Nephron (organoid): ENCODE measurements around the gene AMER2.

Source experiments
- H3K27ac Mint-ChIP-seq, 3 experiments: 2 replicates each; pipeline ENCODE4 v1.8.0; 2020; ENCODE audit warnings: mixed read lengths in 3 of 3, mild to moderate bottlenecking in 2 of 3, moderate library complexity in 1 of 3
- H3K27me3 Mint-ChIP-seq: 2 replicates; pipeline ENCODE4 v1.8.0; 2021; ENCODE audit warnings: low read depth, mild to moderate bottlenecking, moderate library complexity, mixed read lengths
- H3K36me3 Mint-ChIP-seq: 2 replicates; pipeline ENCODE4 v1.8.0; 2020; ENCODE audit warnings: low read depth, mixed read lengths
- H3K4me1 Mint-ChIP-seq: 2 replicates; pipeline ENCODE4 v1.8.0; 2020; ENCODE audit warnings: mixed read lengths
- H3K4me3 Mint-ChIP-seq, 3 experiments: 2 replicates each; pipeline ENCODE4 v1.8.0; 2020; ENCODE audit warnings: mild to moderate bottlenecking in 3 of 3, mixed read lengths in 3 of 3, moderate library complexity in 2 of 3
- H3K9me3 Mint-ChIP-seq: 2 replicates; pipeline ENCODE4 v1.8.0; 2020; ENCODE audit warnings: mixed read lengths
- CTCF ChIP-seq, 3 experiments: fragments of 200-600 bp; sonication (generic); IDR thresholded peaks; one replicate each; pipeline ENCODE4 v1.5.0; 2021; ENCODE audit warnings: antibody characterized with exemption in 3 of 3; ENCODE audit not compliant: unreplicated experiment in 3 of 3

The AMER2 gene

GRCh38 chr13:25171517-25172302 lies at the start of gene AMER2:
Gene AMER2 (minus strand): TSS chr13:25172288. CDS start chr13:25171619, 669 bp downstream.
- no peaks in the 10 kb centered on the region for H3K9me3 Mint-ChIP-seq
- H3K4me1 Mint-ChIP-seq, result peaks cover 6% of the 10 kb centered on the region
- no peaks in the 10 kb centered on the region for H3K36me3 Mint-ChIP-seq
- peak within 1 kb of the TSS; percentile 84 to 90 (median 86) for H3K4me3 Mint-ChIP-seq
- no peak for TF ChIP-seq CTCF (IDR thresholded peaks at IDR 0.05; ENCODE audit: unreplicated experiment in 3 of 3)
- H3K27ac Mint-ChIP-seq, result no peak within 1 kb of the TSS
- peaks cover 91% of the 10 kb centered on the region for H3K27me3 Mint-ChIP-seq

- no peaks in the 10 kb centered on the region for H3K27me3 Mint-ChIP-seq
- H3K9me3 Mint-ChIP-seq, result no peaks in the 10 kb centered on the region
- peaks cover 7% of the 10 kb centered on the region for H3K4me1 Mint-ChIP-seq
- no peak overlapping the region for H3K4me3 Mint-ChIP-seq
- H3K36me3 Mint-ChIP-seq, result no peaks in the 10 kb centered on the region
- no peak overlapping the region for H3K27ac Mint-ChIP-seq
- TF ChIP-seq CTCF (IDR thresholded peaks at IDR 0.05; ENCODE audit: unreplicated experiment in 3 of 3), result no peak
These were observed 45.9 kb upstream of the AMER2 start for GRCh38 chr13:25218019-25218418.

- Mint-ChIP-seq H3K4me3 (no peak overlapping the region), H3K27ac (no peak overlapping the region), H3K9me3 (no peaks in the 10 kb centered on the region), H3K27me3 (no peaks in the 10 kb centered on the region), H3K36me3 (no peaks in the 10 kb centered on the region), H3K4me1 (peaks cover 7% of the 10 kb centered on the region)
- no peak for TF ChIP-seq CTCF (IDR thresholded peaks at IDR 0.05; ENCODE audit: unreplicated experiment in 3 of 3)
These were observed 45.2 kb upstream of the AMER2 start for GRCh38 chr13:25217023-25217885.

GRCh38 chr13:25215253-25215575 lies 43.1 kb upstream of the AMER2 start:
- Mint-ChIP-seq H3K27ac (peak overlapping the region in 2 of 3 experiments; percentile 10 to 59), H3K4me1 (peaks cover 7% of the 10 kb centered on the region)
- no peak for TF ChIP-seq CTCF (IDR thresholded peaks at IDR 0.05; ENCODE audit: unreplicated experiment in 3 of 3)

GRCh38 chr13:25214491-25215252 lies 42.6 kb upstream of the AMER2 start:
- TF ChIP-seq CTCF (IDR thresholded peaks at IDR 0.05; ENCODE audit: unreplicated experiment in 3 of 3), result no peak
- Mint-ChIP-seq H3K4me1 (peaks cover 7% of the 10 kb centered on the region), H3K9me3 (no peaks in the 10 kb centered on the region), H3K4me3 (no peak overlapping the region), H3K36me3 (no peaks in the 10 kb centered on the region), H3K27ac (peak overlapping the region in 2 of 3 experiments; percentile 10 to 59), H3K27me3 (no peaks in the 10 kb centered on the region)

More at GRCh38 chr13:25215253-25215575, 43.1 kb upstream of the AMER2 start:
- Mint-ChIP-seq H3K9me3 (no peaks in the 10 kb centered on the region), H3K36me3 (no peaks in the 10 kb centered on the region), H3K4me3 (no peak overlapping the region), H3K27me3 (no peaks in the 10 kb centered on the region)
